ENCODE results near the gene ENG. TPM values are rescaled to one million over a fixed set of nuclear protein-coding genes. Genes with fewer than 3 reads are reported as not detected.
A peak's percentile ranks its signal among the peaks of the same experiment; 100 is the strongest.

ENG gene
- polyA plus RNA-seq, 1 of the 3 experiments (the other 2 are of a cell fraction): 18.8 TPM

DNA sequence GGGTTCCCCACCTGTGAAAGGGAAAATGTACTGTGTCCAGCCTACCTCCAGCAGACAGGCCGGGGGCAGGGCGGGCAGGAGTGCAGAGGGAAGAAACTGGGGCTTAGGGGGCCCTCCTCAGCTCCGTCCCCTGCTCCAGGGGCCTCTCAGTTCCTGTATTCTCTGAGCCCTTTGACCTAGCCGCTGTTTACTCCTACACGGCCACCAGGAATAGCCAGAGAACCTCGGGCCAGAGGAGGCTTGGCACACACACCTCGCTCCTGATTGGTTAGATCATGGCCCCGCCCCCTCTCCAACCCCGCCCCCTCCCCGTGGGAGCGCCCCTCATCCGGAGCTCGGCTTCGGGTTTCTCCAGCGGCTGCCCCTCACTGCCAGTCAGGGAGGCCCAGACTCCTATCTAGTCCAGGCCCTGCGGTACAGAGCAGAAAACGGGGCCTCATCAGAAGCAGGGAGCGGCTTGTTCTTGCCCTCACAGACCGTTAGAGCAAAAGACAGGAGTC is 42.8 kb upstream of the ENG start:
- peaks cover 9 to 20% of the 10 kb centered on the region in 2 experiments; a peak in 2 of 4 replicates for H3K4me1 ChIP-seq (ENCODE audit: control insufficient read depth in 1 of 2, insufficient read depth in 2 of 2, low read depth in 1 of 2, low read length in 1 of 2)
- H3K9me2 ChIP-seq: no peaks in the 10 kb centered on the region
- no peaks in the 10 kb centered on the region for H3K27me3 ChIP-seq (ENCODE audit: insufficient read depth)
- POLR2A ChIA-PET: interaction anchor here (1.9 kb wide), 1 partner anchor 31 kb away, joined by 4 read pairs; no protein-coding TSS in a partner anchor
- peaks cover 41 to 46% of the 10 kb centered on the region in 2 experiments for H3K36me3 ChIP-seq (replicated peaks in 1 of 2; ENCODE audit: control insufficient read depth in 1 of 2, insufficient read depth in 2 of 2, low read length in 1 of 2)
- no peaks in the 10 kb centered on the region for H3K9me3 ChIP-seq
- DNase-seq: peak; percentile 94
- peak overlapping the region in 1 of 2 experiments; percentile 43; a peak in 2 of 4 replicates for H3K4me3 ChIP-seq (ENCODE audit: low read depth in 2 of 2, low read length in 1 of 2)
- H3F3A ChIP-seq (replicated peaks; ENCODE audit: insufficient read depth): peaks cover 12% of the 10 kb centered on the region
- no peaks in the 10 kb centered on the region for H4K20me1 ChIP-seq (ENCODE audit: insufficient read depth)
- H2AFZ ChIP-seq (ENCODE audit: low read depth): no peak overlapping the region
- H3K27ac ChIP-seq (ENCODE audit: low read depth in 2 of 2, low read length in 1 of 2): peak overlapping the region; percentile 59 to 73; a peak in 2 of 4 replicates
- H3K4me2 ChIP-seq: peak overlapping the region; percentile 98; the same call in 1 of the 2 replicates
- peaks cover 26% of the 10 kb centered on the region for H3K79me2 ChIP-seq (ENCODE audit: insufficient read depth)
- WGBS (ENCODE audit: low lambda C conversion rate): 21% methylated on average over 17 of the region's 19 CpGs
- CTCF ChIA-PET: interaction anchor here (0.9 to 1.7 kb wide), 8 partner anchors 11 to 307 kb away, joined by 3 to 5 read pairs (median 4); no protein-coding TSS in a partner anchor
- TF ChIP-seq SIN3A (IDR thresholded peaks at IDR 0.05; ENCODE audit: borderline replicate concordance, low read depth, low read length) (no peak), POLR2AphosphoS5 (IDR thresholded peaks at IDR 0.05; ENCODE audit: low read depth, low read length) (no peak), CHD2 (IDR thresholded peaks at IDR 0.05; ENCODE audit: low read length, partially characterized antibody) (no peak), ELF1 (IDR thresholded peaks at IDR 0.05) (no peak)
- TF ChIP-seq, protein P1, sequence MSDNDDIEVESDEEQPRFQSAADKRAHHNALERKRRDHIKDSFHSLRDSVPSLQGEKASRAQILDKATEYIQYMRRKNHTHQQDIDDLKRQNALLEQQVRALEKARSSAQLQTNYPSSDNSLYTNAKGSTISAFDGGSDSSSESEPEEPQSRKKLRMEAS (IDR thresholded peaks at IDR 0.05; ENCODE audit: low read depth): no peak
- no peak overlapping the region for H3K9ac ChIP-seq

- H3K27ac ChIP-seq (ENCODE audit: low read depth in 2 of 2, low read length in 1 of 2): no peak overlapping the region
- H3K9me2 ChIP-seq: no peaks in the 10 kb centered on the region
- H3K79me2 ChIP-seq (ENCODE audit: insufficient read depth): peaks cover 26% of the 10 kb centered on the region
- no peaks in the 10 kb centered on the region for H3K9me3 ChIP-seq
- peaks cover 41 to 52% of the 10 kb centered on the region in 2 experiments for H3K36me3 ChIP-seq (replicated peaks in 1 of 2; ENCODE audit: control insufficient read depth in 1 of 2, insufficient read depth in 2 of 2, low read length in 1 of 2)
- TF ChIP-seq RFX5 (IDR thresholded peaks at IDR 0.05; ENCODE audit: low read length) (no peak), GATA2 (CRISPR knock-in tag; IDR thresholded peaks at IDR 0.05) (no peak), EZH2phosphoT487 (IDR thresholded peaks at IDR 0.05; ENCODE audit: borderline replicate concordance, low read depth) (no peak), USF1 (IDR thresholded peaks at IDR 0.05; ENCODE audit: borderline replicate concordance, low read depth) (no peak), ZBTB33 (IDR thresholded peaks at IDR 0.05; ENCODE audit: borderline replicate concordance, low read depth) (no peak), POLR2AphosphoS5 (IDR thresholded peaks at IDR 0.05; ENCODE audit: low read depth, low read length) (no peak), CHD2 (IDR thresholded peaks at IDR 0.05; ENCODE audit: low read length, partially characterized antibody) (no peak), YY1 (IDR thresholded peaks at IDR 0.05; ENCODE audit: low read depth) (no peak), IRF3 (IDR thresholded peaks at IDR 0.05; ENCODE audit: low read depth, low read length) (no peak), GABPA (IDR thresholded peaks at IDR 0.05; ENCODE audit: low read depth) (no peak), TAF1 (IDR thresholded peaks at IDR 0.05; ENCODE audit: borderline replicate concordance, low read depth, low read length) (no peak), TEAD4 (IDR thresholded peaks at IDR 0.05; ENCODE audit: borderline replicate concordance, insufficient read depth) (no peak), FOXM1 (IDR thresholded peaks at IDR 0.05; ENCODE audit: low read depth) (no peak), JUND (IDR thresholded peaks at IDR 0.05) (no peak), FOXJ3 (CRISPR knock-in tag; IDR thresholded peaks at IDR 0.05) (no peak)
- TF ChIP-seq, protein P2, sequence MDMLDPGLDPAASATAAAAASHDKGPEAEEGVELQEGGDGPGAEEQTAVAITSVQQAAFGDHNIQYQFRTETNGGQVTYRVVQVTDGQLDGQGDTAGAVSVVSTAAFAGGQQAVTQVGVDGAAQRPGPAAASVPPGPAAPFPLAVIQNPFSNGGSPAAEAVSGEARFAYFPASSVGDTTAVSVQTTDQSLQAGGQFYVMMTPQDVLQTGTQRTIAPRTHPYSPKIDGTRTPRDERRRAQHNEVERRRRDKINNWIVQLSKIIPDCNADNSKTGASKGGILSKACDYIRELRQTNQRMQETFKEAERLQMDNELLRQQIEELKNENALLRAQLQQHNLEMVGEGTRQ (IDR thresholded peaks at IDR 0.05; ENCODE audit: borderline replicate concordance, low read depth, low read length): no peak
- TF ChIP-seq, protein P1 (IDR thresholded peaks at IDR 0.05; ENCODE audit: low read depth): no peak
- no peak overlapping the region for H3K4me3 ChIP-seq (ENCODE audit: low read depth in 2 of 2, low read length in 1 of 2)
- H2AFZ ChIP-seq (ENCODE audit: low read depth): no peak overlapping the region
- WGBS (ENCODE audit: low lambda C conversion rate): 85% methylated on average over 11 of the region's 16 CpGs
- ChIA-PET POLR2A (interaction anchor here (1.9 kb wide), 1 partner anchor 32 kb away, joined by 4 read pairs; no protein-coding TSS in a partner anchor), CTCF (interaction anchor here (0.9 to 2.1 kb wide), 9 partner anchors 10 to 307 kb away, joined by 3 to 9 read pairs (median 4); no protein-coding TSS in a partner anchor)
- no peak for DNase-seq
- no peaks in the 10 kb centered on the region for H4K20me1 ChIP-seq (ENCODE audit: insufficient read depth)
- H3K9ac ChIP-seq: no peak overlapping the region
- H3K27me3 ChIP-seq (ENCODE audit: insufficient read depth): no peaks in the 10 kb centered on the region
- H3F3A ChIP-seq (replicated peaks; ENCODE audit: insufficient read depth): peaks cover 9% of the 10 kb centered on the region
- H3K4me2 ChIP-seq: no peak overlapping the region
- H3K4me1 ChIP-seq (ENCODE audit: control insufficient read depth in 1 of 2, insufficient read depth in 2 of 2, low read depth in 1 of 2, low read length in 1 of 2): peaks cover 9 to 20% of the 10 kb centered on the region in 2 experiments; a peak in 2 of 4 replicates
These were observed 42.1 kb upstream of the ENG start for GRCh38 chr9:127896395-127897192.

Data from SK-N-SH (cell line).